Astrocyte of the spinal cord (primary cell): ENCODE results near the gene WWOX.

Experiments used
- DNase-seq: peaks from one replicate; pipeline ENCODE4 v3.0.0; 2011; ENCODE audit warnings: low read depth, low spot score
- H3K4me3 ChIP-seq: 2 replicates; pipeline ENCODE4 v1.5.1; 2011; ENCODE audit warnings: low read depth, mild to moderate bottlenecking, low read length, moderate library complexity
- CTCF ChIP-seq: IDR thresholded peaks from 2 replicates; pipeline ENCODE4 v1.5.1; 2012; ENCODE audit warnings: low read depth, mild to moderate bottlenecking, low read length, inconsistent platforms
- in situ Hi-C: cut with HindIII; loops from 2 replicates; pipeline ENCODE4 v1.10.0; 2017; ENCODE audit warnings: low sequenced_read_pairs

WWOX gene

GRCh38 chr16:78244131-78244895 is 144.9 kb downstream of the WWOX start:
- no peak overlapping the region for H3K4me3 ChIP-seq
- DNase-seq = no peak
- no peak for TF ChIP-seq CTCF
- in situ Hi-C loops = no loop called here

GRCh38 chr16:78246559-78246958 is 147.1 kb downstream of the WWOX start:
- in situ Hi-C loops = no loop called here
- H3K4me3 ChIP-seq = no peak overlapping the region
- DNase-seq = no peak
- TF ChIP-seq CTCF = no peak

GRCh38 chr16:78249056-78249455 is 149.6 kb downstream of the WWOX start:
- in situ Hi-C loops = no loop called here
- TF ChIP-seq CTCF = no peak
- H3K4me3 ChIP-seq = no peak overlapping the region
- DNase-seq = no peak

GRCh38 chr16:78249832-78250231 is 150.4 kb downstream of the WWOX start:
- no peak overlapping the region for H3K4me3 ChIP-seq
- no peak for TF ChIP-seq CTCF
- DNase-seq = no peak
- in situ Hi-C loops = no loop called here

- no peak overlapping the region for H3K4me3 ChIP-seq
- DNase-seq = no peak
- TF ChIP-seq CTCF = no peak
- in situ Hi-C loops = no loop called here
These were observed 151.7 kb downstream of the WWOX start for GRCh38 chr16:78251115-78251514.

GRCh38 chr16:78252757-78253156 is 153.3 kb downstream of the WWOX start:
- no peak for TF ChIP-seq CTCF
- in situ Hi-C loops = no loop called here
- DNase-seq = no peak
- H3K4me3 ChIP-seq = no peak overlapping the region
